Fibroblast of pulmonary artery (primary cell): Measurements from ENCODE around the gene GRK3.
"Not testable (repeated sequence)": the region's sequence is repeated elsewhere in the genome, so short reads cannot be mapped to it uniquely, and the experiment has no call there.

ENCODE experiments used
- DNase-seq: peaks from one replicate; pipeline ENCODE4 v3.0.0-alpha.2; 2010; ENCODE audit warnings: low read depth
- H3K4me3 ChIP-seq: replicated peaks from 2 replicates; pipeline ENCODE4 v1.5.1; 2011; ENCODE audit warnings: low read depth, mild to moderate bottlenecking, control low read depth, low read length, moderate library complexity
- CTCF ChIP-seq: IDR thresholded peaks from 2 replicates; pipeline ENCODE4 v1.5.1; 2011; ENCODE audit warnings: mild to moderate bottlenecking, control low read depth, low read length, inconsistent platforms; ENCODE audit errors: missing control alignments

Gene GRK3

GRCh38 chr22:25564320-25564978, at the start of gene GRK3:
GRK3 (plus strand) TSS chr22:25564675; CDS start chr22:25565041, 366 bp downstream.
- TF ChIP-seq CTCF = no peak
- H3K4me3 ChIP-seq = peak within 1 kb of the TSS; percentile 58
- DNase-seq = peak; percentile 40

- no peak for TF ChIP-seq CTCF
- no peak overlapping the region for H3K4me3 ChIP-seq
These were observed 46.3 kb upstream of the GRK3 start for GRCh38 chr22:25518000-25518663.

GRCh38 chr22:25525376-25525775, 39.1 kb upstream of the GRK3 start:
- no peak for TF ChIP-seq CTCF
- no peak for DNase-seq
- no peak overlapping the region for H3K4me3 ChIP-seq

More at GRCh38 chr22:25518000-25518663, 46.3 kb upstream of the GRK3 start:
- no peak for DNase-seq

GRCh38 chr22:25525804-25526584, 38.5 kb upstream of the GRK3 start:
- not testable (repeated sequence) for H3K4me3 ChIP-seq, DNase-seq

- DNase-seq = peak; percentile 41
These were observed 37.5 kb upstream of the GRK3 start for GRCh38 chr22:25527016-25527415.

GRCh38 chr22:25528068-25528467, 36.4 kb upstream of the GRK3 start:
- peak; percentile 24 for DNase-seq

More at GRCh38 chr22:25527016-25527415, 37.5 kb upstream of the GRK3 start:
- H3K4me3 ChIP-seq = not testable (repeated sequence)

GRCh38 chr22:25529059-25529458, 35.4 kb upstream of the GRK3 start:
- not testable (repeated sequence) for DNase-seq, H3K4me3 ChIP-seq

More at GRCh38 chr22:25528068-25528467, 36.4 kb upstream of the GRK3 start:
- not testable (repeated sequence) for H3K4me3 ChIP-seq

- DNase-seq, H3K4me3 ChIP-seq: not testable (repeated sequence)
These were observed 34.8 kb upstream of the GRK3 start for GRCh38 chr22:25529541-25530137.

- not testable (repeated sequence) for H3K4me3 ChIP-seq, DNase-seq
These were observed 32.8 kb upstream of the GRK3 start for GRCh38 chr22:25531677-25532076.

GRCh38 chr22:25534724-25535123, 29.8 kb upstream of the GRK3 start:
- H3K4me3 ChIP-seq = no peak overlapping the region
- no peak for DNase-seq
- TF ChIP-seq CTCF = no peak
